ENCODE measurements around the gene WDFY3. TPM values are rescaled to one million over a fixed set of nuclear protein-coding genes. Genes with fewer than 3 reads are reported as not detected.

Gene WDFY3
- total RNA-seq, 1 donor = 12.9 TPM

DNA sequence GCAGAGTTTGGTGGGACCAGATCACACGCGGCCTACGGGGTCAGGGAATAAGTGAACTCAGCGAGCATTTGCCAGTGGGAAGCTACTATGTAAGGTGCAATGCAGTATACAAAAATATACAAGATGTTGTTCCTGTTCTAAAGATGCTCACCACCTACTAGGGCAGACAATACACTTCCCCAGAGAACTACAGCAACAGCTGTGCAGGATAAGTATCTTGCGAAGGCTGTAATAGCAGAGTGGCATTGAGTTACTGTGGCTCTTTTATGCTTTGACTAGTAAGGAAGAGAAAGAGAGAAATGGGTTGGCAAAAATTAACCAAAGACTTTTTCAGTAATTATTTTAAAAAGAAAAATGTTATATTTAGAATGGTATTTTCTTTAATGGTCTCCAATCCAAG is 322.4 kb downstream of the WDFY3 start:
- no peak for DNase-seq (ENCODE audit: low read depth in 2 of 3, low spot score in 2 of 3)

DNA sequence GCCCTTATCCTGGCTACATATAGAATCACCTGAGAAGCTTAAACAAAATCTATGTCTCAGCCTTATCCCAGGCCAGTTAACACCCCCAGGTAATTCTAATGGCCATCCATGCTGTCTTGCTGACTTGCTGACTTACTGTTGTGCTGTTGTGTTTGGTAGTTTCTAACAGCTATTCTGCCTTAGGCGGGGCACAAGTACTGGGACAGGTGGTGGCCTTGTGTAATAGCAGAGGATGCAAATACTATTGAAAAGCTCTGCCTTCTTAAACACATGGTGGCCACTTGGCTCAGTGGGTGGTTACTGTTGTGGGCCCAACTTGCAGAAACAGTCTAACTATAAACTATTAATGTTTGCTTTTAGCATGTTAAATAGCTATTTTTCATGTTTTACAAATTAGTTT is 327.3 kb downstream of the WDFY3 start:
- DNase-seq (ENCODE audit: low read depth in 2 of 3, low spot score in 2 of 3) = no peak

DNA sequence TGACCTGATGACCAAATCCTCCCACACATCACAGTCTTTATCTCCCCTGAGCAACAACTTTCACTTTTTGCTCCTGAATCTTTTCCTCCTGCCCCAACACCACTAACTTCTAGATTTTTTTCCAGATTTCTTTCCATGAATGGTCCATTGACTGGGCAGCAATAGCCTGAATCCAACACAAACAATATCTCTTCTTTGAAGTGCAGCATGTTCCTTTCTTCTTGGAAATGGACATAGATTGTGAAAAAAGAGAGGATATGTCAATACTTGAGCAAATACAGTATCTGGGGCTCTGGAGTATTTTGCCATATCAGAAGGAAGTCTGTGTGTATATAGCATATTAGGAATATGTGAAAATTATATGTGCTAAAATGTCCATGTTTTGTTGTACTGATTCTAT is 328.4 kb downstream of the WDFY3 start:
- DNase-seq (ENCODE audit: low read depth in 2 of 3, low spot score in 2 of 3) = no peak

DNA sequence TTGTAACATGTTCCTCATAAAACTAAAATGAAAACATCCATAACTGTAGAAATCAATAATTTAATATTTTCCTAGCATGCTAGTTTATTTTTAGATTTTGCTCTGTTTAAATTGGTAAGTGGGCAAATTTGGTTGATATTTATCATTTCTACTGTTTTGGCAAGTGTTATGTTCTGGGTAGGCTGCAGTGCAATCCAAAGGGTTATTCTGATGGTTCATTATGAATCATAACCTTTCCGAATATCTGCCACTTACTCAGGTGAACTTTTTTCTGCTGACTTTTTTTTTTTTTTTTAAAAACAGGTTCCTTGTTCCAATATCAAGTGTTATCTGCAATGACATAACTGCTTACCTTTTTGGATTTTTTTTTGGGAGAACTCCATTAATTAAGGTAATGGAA is 331.5 kb downstream of the WDFY3 start:
- DNase-seq (ENCODE audit: low read depth in 2 of 3, low spot score in 2 of 3) = no peak

DNA sequence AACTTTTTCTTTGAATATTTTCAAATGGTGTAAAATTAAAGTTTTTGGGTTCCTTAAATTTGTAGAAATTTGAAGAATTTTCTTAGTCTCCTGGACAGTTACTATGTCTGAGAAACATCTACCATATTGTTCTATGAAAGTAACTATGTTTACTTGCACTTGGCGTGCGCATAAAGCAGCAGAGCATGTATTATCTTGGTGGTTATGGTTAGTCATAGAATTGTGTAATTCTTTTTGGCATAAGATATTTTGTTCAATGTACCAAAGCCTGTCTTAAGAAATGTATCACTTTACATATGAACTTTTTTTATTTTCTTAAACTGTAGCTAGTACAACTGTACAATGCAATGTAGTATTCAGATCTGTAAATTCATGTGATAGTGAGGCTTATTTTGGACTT is 334.4 kb downstream of the WDFY3 start:
- DNase-seq (ENCODE audit: low read depth in 2 of 3, low spot score in 2 of 3) = no peak

DNA sequence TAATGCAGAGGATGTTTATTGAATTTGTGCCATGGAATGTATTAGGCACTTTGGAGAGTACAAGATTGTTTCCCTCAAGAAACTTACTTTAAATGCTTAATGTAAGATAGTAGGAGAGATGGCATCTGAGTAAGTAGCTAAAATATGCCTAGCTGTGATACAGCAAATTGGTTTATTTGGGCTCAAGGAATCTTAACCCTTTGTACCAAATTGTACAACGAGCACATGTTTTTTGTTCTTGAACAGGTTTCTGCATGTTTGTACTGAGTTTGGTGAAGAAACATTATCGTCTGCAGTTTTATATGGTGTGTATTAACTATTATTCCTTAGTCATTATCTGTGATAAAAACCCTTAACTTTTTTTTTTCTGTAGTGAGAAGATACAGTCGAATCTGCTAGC is 334.9 kb downstream of the WDFY3 start:
- no peak for DNase-seq (ENCODE audit: low read depth in 2 of 3, low spot score in 2 of 3)

DNA sequence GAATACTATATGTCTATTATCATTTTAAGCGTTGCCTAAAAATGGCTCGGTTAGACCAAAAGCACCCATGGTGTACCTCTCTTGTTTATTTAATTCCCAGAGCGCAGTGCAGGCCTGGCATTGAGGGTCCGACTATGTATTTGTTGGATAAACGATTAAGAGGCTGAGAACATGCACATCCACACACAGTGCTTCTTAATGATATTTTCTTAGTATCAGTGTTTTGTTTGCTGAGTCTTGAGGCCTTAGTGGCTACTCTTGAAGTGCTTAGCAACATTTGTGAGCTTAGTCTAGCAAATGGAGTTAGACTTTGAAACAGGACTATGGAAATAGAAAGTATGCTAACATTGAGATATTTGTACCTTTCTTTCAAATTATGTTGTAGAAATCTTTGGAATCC is 339.8 kb downstream of the WDFY3 start:
- no peak for DNase-seq (ENCODE audit: low read depth in 2 of 3, low spot score in 2 of 3)

DNA sequence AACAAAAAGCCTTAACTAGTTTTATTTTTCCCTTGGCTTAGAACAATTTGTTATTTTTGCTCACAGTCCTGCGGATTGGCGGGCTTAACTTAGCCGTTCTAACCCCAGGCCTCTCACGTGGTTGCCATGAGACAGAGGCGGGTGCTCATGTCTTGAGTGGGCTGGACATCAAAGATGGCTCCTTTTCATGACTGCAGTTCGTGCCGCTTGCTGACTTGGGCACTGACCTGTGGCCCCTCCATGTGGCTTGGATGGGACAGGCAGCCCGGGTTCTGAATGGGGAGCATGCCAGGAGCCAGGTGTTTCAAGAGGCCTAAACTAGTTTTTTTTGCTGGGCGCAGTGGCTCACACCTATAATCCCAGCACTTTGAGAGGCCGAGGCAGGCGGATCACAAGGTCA is 342.8 kb downstream of the WDFY3 start:
- no peak for DNase-seq (ENCODE audit: low read depth in 2 of 3, low spot score in 2 of 3)

DNA sequence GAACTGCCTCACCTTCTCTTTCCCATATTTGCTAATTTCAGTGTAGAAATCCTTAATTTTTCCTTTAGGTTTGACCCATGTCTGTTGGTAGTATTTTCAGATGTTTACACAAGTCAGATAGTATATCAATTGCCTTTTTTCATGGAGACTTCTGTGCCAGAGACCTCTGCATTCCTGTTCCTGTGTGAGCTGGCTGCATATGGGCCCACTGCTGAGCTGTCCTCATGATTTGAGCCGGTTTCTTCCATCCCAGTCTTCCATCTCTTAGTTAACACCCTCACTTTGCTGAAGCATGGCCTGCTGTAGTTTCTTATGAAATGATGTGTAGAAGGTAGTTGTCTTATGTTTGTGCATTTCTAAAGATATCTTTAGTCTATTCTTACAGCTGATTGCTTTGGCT is 343.5 kb downstream of the WDFY3 start:
- DNase-seq (ENCODE audit: low read depth in 2 of 3, low spot score in 2 of 3) = no peak

Small RNA genes lying within 50 kb of the gene (small RNA-seq; reads per million reads assigned to genes)
- gene RN7SL552P (not detected), gene RNU6-469P (not detected)

All from hematopoietic multipotent progenitor cell (in vitro differentiated cells).